GM12892 (cell line): ENCODE data around the gene PTPRN2.

Experiments used
- DNase-seq: peaks from one replicate; pipeline ENCODE4 v3.0.0; 2011; ENCODE audit not compliant: insufficient read length
- FAIRE-seq: peaks from 2 replicates; lab custom pipeline; 2011; peaks lifted over from hg19 to GRCh38; lab: Jason Lieb, UNC
- POLR2A ChIP-seq: IDR thresholded peaks from 2 replicates; pipeline ENCODE4 v1.6.1; 2011; ENCODE audit warnings: low read depth, low read length, control low read depth
- POLR2AphosphoS5 ChIP-seq: IDR thresholded peaks from 2 replicates; pipeline ENCODE4 v1.6.1; 2011; ENCODE audit warnings: low read depth, low read length, control low read depth
- TAF1 ChIP-seq: IDR thresholded peaks from 2 replicates; pipeline ENCODE4 v1.6.1; 2011; ENCODE audit warnings: low read depth, mild to moderate bottlenecking, control low read depth, low read length, borderline replicate concordance

Gene PTPRN2

GRCh38 chr7:157846271-157846670, 741.4 kb downstream of the PTPRN2 start:
- FAIRE-seq (no peak), DNase-seq (no peak)

GRCh38 chr7:157845203-157845835, 742.3 kb downstream of the PTPRN2 start:
- no peak for DNase-seq
- TF ChIP-seq POLR2A (no peak), POLR2AphosphoS5 (no peak), TAF1 (no peak)
- no peak for FAIRE-seq

More at GRCh38 chr7:157846271-157846670, 741.4 kb downstream of the PTPRN2 start:
- TF ChIP-seq TAF1, result no peak
- TF ChIP-seq POLR2AphosphoS5, result no peak
- TF ChIP-seq POLR2A, result no peak

- FAIRE-seq, result no peak
- no peak for TF ChIP-seq POLR2AphosphoS5
- no peak for TF ChIP-seq POLR2A
- TF ChIP-seq TAF1, result no peak
- DNase-seq, result no peak
These were observed 743.0 kb downstream of the PTPRN2 start for GRCh38 chr7:157844611-157845010.

GRCh38 chr7:157844141-157844540, 743.5 kb downstream of the PTPRN2 start:
- no peak for DNase-seq
- no peak for FAIRE-seq
- TF ChIP-seq POLR2AphosphoS5, result no peak
- TF ChIP-seq TAF1, result no peak
- TF ChIP-seq POLR2A, result no peak

- FAIRE-seq, result no peak
- DNase-seq, result no peak
- TF ChIP-seq POLR2AphosphoS5, result no peak
- no peak for TF ChIP-seq TAF1
- no peak for TF ChIP-seq POLR2A
These were observed 744.1 kb downstream of the PTPRN2 start for GRCh38 chr7:157843336-157844140.

GRCh38 chr7:157841773-157842370, 745.8 kb downstream of the PTPRN2 start:
- no peak for TF ChIP-seq POLR2A
- no peak for TF ChIP-seq TAF1
- TF ChIP-seq POLR2AphosphoS5, result no peak
- FAIRE-seq (no peak), DNase-seq (no peak)

- no peak for TF ChIP-seq POLR2A
- no peak for TF ChIP-seq TAF1
- TF ChIP-seq POLR2AphosphoS5, result no peak
- DNase-seq (no peak), FAIRE-seq (no peak)
These were observed 746.5 kb downstream of the PTPRN2 start for GRCh38 chr7:157840914-157841772.

GRCh38 chr7:157840174-157840913, 747.3 kb downstream of the PTPRN2 start:
- no peak for TF ChIP-seq POLR2AphosphoS5
- TF ChIP-seq POLR2A, result no peak
- TF ChIP-seq TAF1, result no peak
- FAIRE-seq, result no peak
- DNase-seq, result no peak

- FAIRE-seq (no peak), DNase-seq (no peak)
- TF ChIP-seq POLR2A (no peak), TAF1 (no peak), POLR2AphosphoS5 (no peak)
These were observed 747.9 kb downstream of the PTPRN2 start for GRCh38 chr7:157839672-157840167.

- no peak for FAIRE-seq
- DNase-seq, result no peak
- TF ChIP-seq POLR2AphosphoS5, result no peak
- TF ChIP-seq POLR2A, result no peak
- no peak for TF ChIP-seq TAF1
These were observed 748.4 kb downstream of the PTPRN2 start for GRCh38 chr7:157839226-157839625.
